GM23338 (cell line): ENCODE results near the gene MAP4K4. TPM values are rescaled to one million over a fixed set of nuclear protein-coding genes. Genes with fewer than 3 reads are reported as not detected.

ENCODE experiments used
- ATAC-seq: fragments of 200-7000 bp; cut with Tn5 transposase; 3 replicates; pipeline ENCODE4 v1.9.1; 2020
- DNase-seq: peaks from one replicate; pipeline ENCODE4 v3.0.0-alpha.2; 2015; ENCODE audit warnings: low spot score
- H2AFZ ChIP-seq: fragments of 200-600 bp; sonication (generic); 2 replicates; pipeline ENCODE4 v1.8.0; 2016; ENCODE audit warnings: antibody characterized with exemption, mild to moderate bottlenecking, moderate library complexity
- H3F3A ChIP-seq: fragments of 200-600 bp; sonication (generic); replicated peaks from 2 replicates; pipeline ENCODE4 v1.8.0; 2017; ENCODE audit warnings: antibody characterized with exemption, mixed run types, low read depth
- H3K27ac ChIP-seq: fragments of 200-600 bp; sonication (generic); 2 replicates; pipeline ENCODE4 v1.6.1; 2016; ENCODE audit warnings: low read depth
- H3K27me3 ChIP-seq: fragments of 200-600 bp; sonication (generic); 2 replicates; pipeline ENCODE4 v1.8.0; 2016; ENCODE audit warnings: mild to moderate bottlenecking, mixed run types, moderate library complexity; ENCODE audit not compliant: insufficient read depth
- H3K36me3 ChIP-seq: fragments of 200-600 bp; sonication (generic); 2 replicates; pipeline ENCODE4 v1.8.0; 2016; ENCODE audit warnings: mild to moderate bottlenecking; ENCODE audit not compliant: insufficient read depth
- H3K4me1 ChIP-seq: fragments of 200-600 bp; sonication (generic); 2 replicates; pipeline ENCODE4 v1.8.0; 2016; ENCODE audit warnings: mild to moderate bottlenecking, moderate library complexity; ENCODE audit not compliant: insufficient read depth
- H3K4me2 ChIP-seq: fragments of 200-600 bp; sonication (generic); 2 replicates; pipeline ENCODE4 v1.7.1; 2017; ENCODE audit warnings: mixed run types
- H3K4me3 ChIP-seq: fragments of 200-600 bp; sonication (generic); 2 replicates; pipeline ENCODE4 v1.6.1; 2016; ENCODE audit warnings: mixed run types
- H3K79me2 ChIP-seq: fragments of 200-600 bp; sonication (generic); replicated peaks from 2 replicates; pipeline ENCODE4 v1.8.0; 2017; ENCODE audit warnings: mild to moderate bottlenecking; ENCODE audit not compliant: insufficient read depth
- H3K9me2 ChIP-seq: fragments of 200-600 bp; sonication (generic); 2 replicates; pipeline ENCODE4 v1.8.0; 2017; ENCODE audit not compliant: insufficient read depth
- H4K20me1 ChIP-seq: fragments of 200-600 bp; sonication (generic); replicated peaks from 2 replicates; pipeline ENCODE4 v1.8.0; 2017; ENCODE audit warnings: mild to moderate bottlenecking; ENCODE audit not compliant: insufficient read depth
- H3K27ac Mint-ChIP-seq: 2 replicates; pipeline ENCODE4 v1.8.0; 2020; ENCODE audit warnings: inconsistent platforms, mild to moderate bottlenecking, moderate library complexity, mixed read lengths
- H3K27me3 Mint-ChIP-seq: 3 replicates; pipeline ENCODE4 v1.8.0; 2022; ENCODE audit warnings: low read depth, mild to moderate bottlenecking, moderate library complexity, mixed read lengths, inconsistent platforms; ENCODE audit not compliant: insufficient read depth, poor library complexity
- H3K36me3 Mint-ChIP-seq: 3 replicates; pipeline ENCODE4 v1.8.0; 2021; ENCODE audit warnings: low read depth, mild to moderate bottlenecking, inconsistent platforms, moderate library complexity, mixed read lengths
- H3K4me1 Mint-ChIP-seq: 3 replicates; pipeline ENCODE4 v1.8.0; 2020; ENCODE audit warnings: mild to moderate bottlenecking, inconsistent platforms, mixed read lengths
- H3K4me3 Mint-ChIP-seq: 3 replicates; pipeline ENCODE4 v1.8.0; 2021; ENCODE audit warnings: moderate library complexity, mild to moderate bottlenecking, inconsistent platforms, mixed read lengths
- H3K9me3 Mint-ChIP-seq: 3 replicates; pipeline ENCODE4 v1.8.0; 2020; ENCODE audit warnings: moderate library complexity, mild to moderate bottlenecking, inconsistent platforms, mixed read lengths
- CREB1 ChIP-seq: fragments of 250-450 bp; sonication (Bioruptor Pico); IDR thresholded peaks from 2 replicates; pipeline ENCODE4 v1.5.0; 2020; ENCODE audit warnings: low read depth, mild to moderate bottlenecking, moderate library complexity
- EZH2 ChIP-seq: fragments of 200-600 bp; sonication (generic); IDR thresholded peaks from one replicate; pipeline ENCODE4 v1.8.0; 2017; ENCODE audit warnings: antibody characterized with exemption, mild to moderate bottlenecking, low read depth; ENCODE audit not compliant: unreplicated experiment
- EZH2phosphoT487 ChIP-seq: fragments of 200-600 bp; sonication (generic); IDR thresholded peaks from one replicate; pipeline ENCODE4 v1.8.1; 2018; ENCODE audit warnings: antibody characterized with exemption; ENCODE audit not compliant: unreplicated experiment
- JUNB ChIP-seq: IDR thresholded peaks from one replicate; pipeline ENCODE4 v1.6.1; 2016; ENCODE audit warnings: antibody characterized with exemption; ENCODE audit not compliant: unreplicated experiment
- NANOG ChIP-seq: IDR thresholded peaks from 2 replicates; pipeline ENCODE4 v1.6.1; 2016; ENCODE audit warnings: antibody characterized with exemption, borderline replicate concordance
- POLR2AphosphoS5 ChIP-seq: IDR thresholded peaks from 2 replicates; pipeline ENCODE4 v1.6.1; 2016; ENCODE audit warnings: antibody characterized with exemption, low read depth
- STAT1 ChIP-seq: IDR thresholded peaks from one replicate; pipeline ENCODE4 v1.6.1; 2016; ENCODE audit warnings: antibody characterized with exemption; ENCODE audit not compliant: unreplicated experiment
- ZNF114 ChIP-seq: fragments of 250-450 bp; sonication (Bioruptor Pico); IDR thresholded peaks from 2 replicates; pipeline ENCODE4 v1.5.0; 2020; ENCODE audit warnings: mild to moderate bottlenecking, moderate library complexity
- ZNF331 ChIP-seq: fragments of 250-450 bp; sonication (Bioruptor Pico); IDR thresholded peaks from 2 replicates; pipeline ENCODE4 v1.5.0; 2020; ENCODE audit warnings: low read depth, mild to moderate bottlenecking, moderate library complexity
- polyA plus RNA-seq: library from polyadenylated mRNA; unstranded; fragments of >200 nt; fragmentation: Nextera tagmentation; extraction: Ambion mirVana; gene quantifications from 2 replicates; pipeline ENCODE4 v1.2.1, GENCODE V29; 2016
- total RNA-seq: library from RNA; depleted of rRNA; stranded (reverse); fragments of >200 nt; shearing (Covaris generic); gene quantifications from 2 replicates; pipeline ENCODE4 v1.2.3, GENCODE V29; 2014
- TF ChIP-seq, protein P1 (sequence below): IDR thresholded peaks from 2 replicates; pipeline ENCODE4 v1.6.1; 2016; ENCODE audit warnings: antibody characterized with exemption
- TF ChIP-seq, protein P2 (sequence below): IDR thresholded peaks from one replicate; pipeline ENCODE4 v1.6.1; 2018; ENCODE audit warnings: antibody characterized with exemption; ENCODE audit not compliant: unreplicated experiment
- TF ChIP-seq, protein P3 (sequence below), 2 experiments: fragments of 200-600 bp in 1 of 2; sonication (generic) in 1 of 2; conservative IDR thresholded peaks; 2 replicates each; pipeline versions ENCODE4 v1.5.1 to v1.6.1; 2016 to 2017; ENCODE audit warnings: antibody characterized with exemption in 2 of 2, low read depth in 2 of 2, mild to moderate bottlenecking in 2 of 2, moderate library complexity in 1 of 2
- TF ChIP-seq, protein P4 (sequence below): fragments of 250-450 bp; sonication (Bioruptor Pico); IDR thresholded peaks from 2 replicates; pipeline ENCODE4 v1.5.0; 2020; ENCODE audit warnings: mild to moderate bottlenecking, moderate library complexity

MAP4K4 gene
- total and polyA plus RNA-seq, 2 experiments from 2014 or later = 34.6 to 99.2 TPM

DNA sequence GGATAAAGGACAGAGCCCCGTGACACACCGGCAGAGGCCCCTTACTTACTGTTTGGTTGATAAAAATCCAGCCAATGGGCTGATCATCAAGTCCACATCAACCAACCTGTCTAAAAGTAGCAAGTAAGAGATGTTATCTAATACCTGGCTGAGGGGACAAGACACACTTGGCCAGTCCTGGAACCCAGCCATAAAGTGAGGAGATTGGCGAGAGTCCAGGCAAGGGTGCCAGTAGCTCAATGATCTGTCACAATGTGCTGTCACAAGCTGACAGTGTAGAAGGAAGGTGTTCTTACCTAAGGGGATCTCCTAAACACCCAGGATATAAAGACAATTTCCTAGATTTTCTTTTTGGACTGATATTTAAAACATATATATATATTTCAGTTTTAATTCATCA lies 232.5 kb downstream of the MAP4K4 start:
- H3K27ac ChIP-seq = no peak overlapping the region
- no peaks in the 10 kb centered on the region for H3F3A ChIP-seq
- H3K4me3 ChIP-seq = no peak overlapping the region
- H3K27ac Mint-ChIP-seq = no peak overlapping the region
- H3K36me3 Mint-ChIP-seq = peaks cover 28% of the 10 kb centered on the region
- H3K9me3 Mint-ChIP-seq = peaks cover 38% of the 10 kb centered on the region
- TF ChIP-seq EZH2phosphoT487 = no peak
- TF ChIP-seq ZNF114 (CRISPR knock-in tag) = no peak
- TF ChIP-seq, protein P1, sequence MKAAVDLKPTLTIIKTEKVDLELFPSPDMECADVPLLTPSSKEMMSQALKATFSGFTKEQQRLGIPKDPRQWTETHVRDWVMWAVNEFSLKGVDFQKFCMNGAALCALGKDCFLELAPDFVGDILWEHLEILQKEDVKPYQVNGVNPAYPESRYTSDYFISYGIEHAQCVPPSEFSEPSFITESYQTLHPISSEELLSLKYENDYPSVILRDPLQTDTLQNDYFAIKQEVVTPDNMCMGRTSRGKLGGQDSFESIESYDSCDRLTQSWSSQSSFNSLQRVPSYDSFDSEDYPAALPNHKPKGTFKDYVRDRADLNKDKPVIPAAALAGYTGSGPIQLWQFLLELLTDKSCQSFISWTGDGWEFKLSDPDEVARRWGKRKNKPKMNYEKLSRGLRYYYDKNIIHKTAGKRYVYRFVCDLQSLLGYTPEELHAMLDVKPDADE = no peak
- TF ChIP-seq CREB1 (CRISPR knock-in tag) = no peak
- TF ChIP-seq, protein P2, sequence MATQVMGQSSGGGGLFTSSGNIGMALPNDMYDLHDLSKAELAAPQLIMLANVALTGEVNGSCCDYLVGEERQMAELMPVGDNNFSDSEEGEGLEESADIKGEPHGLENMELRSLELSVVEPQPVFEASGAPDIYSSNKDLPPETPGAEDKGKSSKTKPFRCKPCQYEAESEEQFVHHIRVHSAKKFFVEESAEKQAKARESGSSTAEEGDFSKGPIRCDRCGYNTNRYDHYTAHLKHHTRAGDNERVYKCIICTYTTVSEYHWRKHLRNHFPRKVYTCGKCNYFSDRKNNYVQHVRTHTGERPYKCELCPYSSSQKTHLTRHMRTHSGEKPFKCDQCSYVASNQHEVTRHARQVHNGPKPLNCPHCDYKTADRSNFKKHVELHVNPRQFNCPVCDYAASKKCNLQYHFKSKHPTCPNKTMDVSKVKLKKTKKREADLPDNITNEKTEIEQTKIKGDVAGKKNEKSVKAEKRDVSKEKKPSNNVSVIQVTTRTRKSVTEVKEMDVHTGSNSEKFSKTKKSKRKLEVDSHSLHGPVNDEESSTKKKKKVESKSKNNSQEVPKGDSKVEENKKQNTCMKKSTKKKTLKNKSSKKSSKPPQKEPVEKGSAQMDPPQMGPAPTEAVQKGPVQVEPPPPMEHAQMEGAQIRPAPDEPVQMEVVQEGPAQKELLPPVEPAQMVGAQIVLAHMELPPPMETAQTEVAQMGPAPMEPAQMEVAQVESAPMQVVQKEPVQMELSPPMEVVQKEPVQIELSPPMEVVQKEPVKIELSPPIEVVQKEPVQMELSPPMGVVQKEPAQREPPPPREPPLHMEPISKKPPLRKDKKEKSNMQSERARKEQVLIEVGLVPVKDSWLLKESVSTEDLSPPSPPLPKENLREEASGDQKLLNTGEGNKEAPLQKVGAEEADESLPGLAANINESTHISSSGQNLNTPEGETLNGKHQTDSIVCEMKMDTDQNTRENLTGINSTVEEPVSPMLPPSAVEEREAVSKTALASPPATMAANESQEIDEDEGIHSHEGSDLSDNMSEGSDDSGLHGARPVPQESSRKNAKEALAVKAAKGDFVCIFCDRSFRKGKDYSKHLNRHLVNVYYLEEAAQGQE = no peak
- TF ChIP-seq JUNB = no peak
- TF ChIP-seq NANOG = no peak
- TF ChIP-seq ZNF331 (CRISPR knock-in tag) = no peak
- TF ChIP-seq EZH2 = no peak
- TF ChIP-seq, protein P3, sequence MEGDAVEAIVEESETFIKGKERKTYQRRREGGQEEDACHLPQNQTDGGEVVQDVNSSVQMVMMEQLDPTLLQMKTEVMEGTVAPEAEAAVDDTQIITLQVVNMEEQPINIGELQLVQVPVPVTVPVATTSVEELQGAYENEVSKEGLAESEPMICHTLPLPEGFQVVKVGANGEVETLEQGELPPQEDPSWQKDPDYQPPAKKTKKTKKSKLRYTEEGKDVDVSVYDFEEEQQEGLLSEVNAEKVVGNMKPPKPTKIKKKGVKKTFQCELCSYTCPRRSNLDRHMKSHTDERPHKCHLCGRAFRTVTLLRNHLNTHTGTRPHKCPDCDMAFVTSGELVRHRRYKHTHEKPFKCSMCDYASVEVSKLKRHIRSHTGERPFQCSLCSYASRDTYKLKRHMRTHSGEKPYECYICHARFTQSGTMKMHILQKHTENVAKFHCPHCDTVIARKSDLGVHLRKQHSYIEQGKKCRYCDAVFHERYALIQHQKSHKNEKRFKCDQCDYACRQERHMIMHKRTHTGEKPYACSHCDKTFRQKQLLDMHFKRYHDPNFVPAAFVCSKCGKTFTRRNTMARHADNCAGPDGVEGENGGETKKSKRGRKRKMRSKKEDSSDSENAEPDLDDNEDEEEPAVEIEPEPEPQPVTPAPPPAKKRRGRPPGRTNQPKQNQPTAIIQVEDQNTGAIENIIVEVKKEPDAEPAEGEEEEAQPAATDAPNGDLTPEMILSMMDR (conservative IDR thresholded peaks at IDR 0.05; ENCODE audit: low read depth in 2 of 2) = no peak
- no peak for TF ChIP-seq STAT1
- TF ChIP-seq POLR2AphosphoS5 = no peak
- TF ChIP-seq, protein P4, sequence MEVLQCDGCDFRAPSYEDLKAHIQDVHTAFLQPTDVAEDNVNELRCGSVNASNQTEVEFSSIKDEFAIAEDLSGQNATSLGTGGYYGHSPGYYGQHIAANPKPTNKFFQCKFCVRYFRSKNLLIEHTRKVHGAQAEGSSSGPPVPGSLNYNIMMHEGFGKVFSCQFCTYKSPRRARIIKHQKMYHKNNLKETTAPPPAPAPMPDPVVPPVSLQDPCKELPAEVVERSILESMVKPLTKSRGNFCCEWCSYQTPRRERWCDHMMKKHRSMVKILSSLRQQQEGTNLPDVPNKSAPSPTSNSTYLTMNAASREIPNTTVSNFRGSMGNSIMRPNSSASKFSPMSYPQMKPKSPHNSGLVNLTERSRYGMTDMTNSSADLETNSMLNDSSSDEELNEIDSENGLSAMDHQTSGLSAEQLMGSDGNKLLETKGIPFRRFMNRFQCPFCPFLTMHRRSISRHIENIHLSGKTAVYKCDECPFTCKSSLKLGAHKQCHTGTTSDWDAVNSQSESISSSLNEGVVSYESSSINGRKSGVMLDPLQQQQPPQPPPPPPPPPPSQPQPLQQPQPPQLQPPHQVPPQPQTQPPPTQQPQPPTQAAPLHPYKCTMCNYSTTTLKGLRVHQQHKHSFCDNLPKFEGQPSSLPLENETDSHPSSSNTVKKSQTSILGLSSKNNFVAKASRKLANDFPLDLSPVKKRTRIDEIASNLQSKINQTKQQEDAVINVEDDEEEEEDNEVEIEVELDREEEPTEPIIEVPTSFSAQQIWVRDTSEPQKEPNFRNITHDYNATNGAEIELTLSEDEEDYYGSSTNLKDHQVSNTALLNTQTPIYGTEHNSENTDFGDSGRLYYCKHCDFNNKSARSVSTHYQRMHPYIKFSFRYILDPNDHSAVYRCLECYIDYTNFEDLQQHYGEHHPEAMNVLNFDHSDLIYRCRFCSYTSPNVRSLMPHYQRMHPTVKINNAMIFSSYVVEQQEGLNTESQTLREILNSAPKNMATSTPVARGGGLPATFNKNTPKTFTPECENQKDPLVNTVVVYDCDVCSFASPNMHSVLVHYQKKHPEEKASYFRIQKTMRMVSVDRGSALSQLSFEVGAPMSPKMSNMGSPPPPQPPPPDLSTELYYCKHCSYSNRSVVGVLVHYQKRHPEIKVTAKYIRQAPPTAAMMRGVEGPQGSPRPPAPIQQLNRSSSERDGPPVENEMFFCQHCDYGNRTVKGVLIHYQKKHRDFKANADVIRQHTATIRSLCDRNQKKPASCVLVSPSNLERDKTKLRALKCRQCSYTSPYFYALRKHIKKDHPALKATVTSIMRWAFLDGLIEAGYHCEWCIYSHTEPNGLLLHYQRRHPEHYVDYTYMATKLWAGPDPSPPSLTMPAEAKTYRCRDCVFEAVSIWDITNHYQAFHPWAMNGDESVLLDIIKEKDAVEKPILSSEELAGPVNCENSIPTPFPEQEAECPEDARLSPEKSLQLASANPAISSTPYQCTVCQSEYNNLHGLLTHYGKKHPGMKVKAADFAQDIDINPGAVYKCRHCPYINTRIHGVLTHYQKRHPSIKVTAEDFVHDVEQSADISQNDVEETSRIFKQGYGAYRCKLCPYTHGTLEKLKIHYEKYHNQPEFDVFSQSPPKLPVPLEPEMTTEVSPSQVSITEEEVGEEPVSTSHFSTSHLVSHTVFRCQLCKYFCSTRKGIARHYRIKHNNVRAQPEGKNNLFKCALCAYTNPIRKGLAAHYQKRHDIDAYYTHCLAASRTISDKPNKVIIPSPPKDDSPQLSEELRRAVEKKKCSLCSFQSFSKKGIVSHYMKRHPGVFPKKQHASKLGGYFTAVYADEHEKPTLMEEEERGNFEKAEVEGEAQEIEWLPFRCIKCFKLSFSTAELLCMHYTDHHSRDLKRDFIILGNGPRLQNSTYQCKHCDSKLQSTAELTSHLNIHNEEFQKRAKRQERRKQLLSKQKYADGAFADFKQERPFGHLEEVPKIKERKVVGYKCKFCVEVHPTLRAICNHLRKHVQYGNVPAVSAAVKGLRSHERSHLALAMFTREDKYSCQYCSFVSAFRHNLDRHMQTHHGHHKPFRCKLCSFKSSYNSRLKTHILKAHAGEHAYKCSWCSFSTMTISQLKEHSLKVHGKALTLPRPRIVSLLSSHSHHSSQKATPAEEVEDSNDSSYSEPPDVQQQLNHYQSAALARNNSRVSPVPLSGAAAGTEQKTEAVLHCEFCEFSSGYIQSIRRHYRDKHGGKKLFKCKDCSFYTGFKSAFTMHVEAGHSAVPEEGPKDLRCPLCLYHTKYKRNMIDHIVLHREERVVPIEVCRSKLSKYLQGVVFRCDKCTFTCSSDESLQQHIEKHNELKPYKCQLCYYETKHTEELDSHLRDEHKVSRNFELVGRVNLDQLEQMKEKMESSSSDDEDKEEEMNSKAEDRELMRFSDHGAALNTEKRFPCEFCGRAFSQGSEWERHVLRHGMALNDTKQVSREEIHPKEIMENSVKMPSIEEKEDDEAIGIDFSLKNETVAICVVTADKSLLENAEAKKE (CRISPR knock-in tag) = no peak
- no peaks in the 10 kb centered on the region for H4K20me1 ChIP-seq
- no peak for DNase-seq
- H3K4me2 ChIP-seq = no peak overlapping the region
- no peaks in the 10 kb centered on the region for H3K4me1 Mint-ChIP-seq
- no peaks in the 10 kb centered on the region for H3K4me1 ChIP-seq
- 0 out of 2 replicates have a peak, but pooled peaks cover 5% of the 10 kb centered on the region for H3K9me2 ChIP-seq
- ATAC-seq = no peak
- H3K4me3 Mint-ChIP-seq = no peak overlapping the region
- no peaks in the 10 kb centered on the region for H3K79me2 ChIP-seq
- no peak overlapping the region for H2AFZ ChIP-seq
- H3K27me3 ChIP-seq = no peaks in the 10 kb centered on the region
- H3K36me3 ChIP-seq = peaks cover 3% of the 10 kb centered on the region; the same call in 1 of the 2 replicates
- no peaks in the 10 kb centered on the region for H3K27me3 Mint-ChIP-seq
